ENCODE measurements around the gene SLC25A34. TPM values are rescaled to one million over a fixed set of nuclear protein-coding genes. Genes with fewer than 3 reads are reported as not detected.

The SLC25A34 gene
- total RNA-seq, 1 experiment from 2014 or later: 1.1 TPM

DNA sequence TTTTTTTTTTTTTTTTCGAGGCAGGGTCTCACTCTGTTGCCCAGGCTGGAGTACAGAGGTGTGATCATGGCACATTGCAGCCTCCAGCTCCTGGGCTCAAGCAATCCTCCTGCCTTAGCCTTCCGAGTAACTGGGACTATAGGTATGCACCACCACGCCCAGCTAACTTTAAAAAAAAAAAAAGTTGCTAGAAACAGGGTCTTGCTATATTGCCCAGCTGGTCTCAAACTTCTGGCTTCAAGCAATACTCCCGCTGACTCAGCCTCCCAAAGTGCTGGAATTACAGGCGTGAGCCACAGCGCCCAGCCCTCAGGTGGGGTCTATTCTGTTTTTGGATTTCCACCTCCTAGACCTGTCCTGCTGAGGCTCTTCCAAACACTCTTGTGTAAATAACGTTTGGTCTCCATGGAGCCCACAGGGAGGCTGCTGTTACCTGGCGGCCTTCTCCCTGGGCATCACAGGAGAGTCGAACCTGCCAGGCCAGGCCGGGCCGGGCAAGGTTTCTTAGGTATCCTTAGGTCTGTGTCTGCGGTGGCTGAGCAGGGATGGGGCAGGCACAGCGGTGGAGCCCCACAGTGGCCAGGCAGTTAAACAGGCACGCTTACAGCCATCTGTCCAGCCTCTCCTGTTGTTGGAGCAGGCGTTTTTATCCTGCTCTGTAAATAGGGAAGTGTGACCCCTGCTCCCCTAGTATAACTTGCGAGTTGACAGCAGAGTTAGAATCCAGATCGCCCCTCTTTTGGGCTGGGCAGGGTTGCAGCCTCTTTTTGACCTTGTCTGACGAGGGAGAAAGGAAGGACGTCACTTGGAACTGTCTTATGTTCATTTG lies 33.1 kb upstream of the SLC25A34 start:
- no peaks in the 10 kb centered on the region for H3K27me3 Mint-ChIP-seq (ENCODE audit: low read depth)
- DNase-seq (ENCODE audit: low spot score): peak; percentile 58

DNA sequence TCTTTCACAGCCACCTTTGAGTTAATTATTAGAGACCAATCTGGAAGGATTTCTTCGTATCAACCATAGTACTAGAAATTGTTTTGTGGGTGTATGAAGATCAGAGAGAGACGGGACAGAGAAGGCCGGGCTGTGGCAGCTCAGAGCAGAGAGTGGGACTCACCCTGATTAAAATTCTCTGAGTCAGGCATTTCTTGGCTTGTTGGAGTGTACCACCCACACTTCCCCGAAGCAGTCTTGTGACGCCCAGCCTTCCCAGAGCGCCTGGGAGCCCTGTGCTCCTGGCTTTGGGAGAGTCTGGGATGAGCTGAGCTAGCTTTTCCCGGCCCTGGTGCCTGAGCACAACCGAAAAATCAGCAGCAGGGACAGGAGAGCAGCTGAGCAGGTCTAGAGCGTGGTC lies 32.5 kb upstream of the SLC25A34 start:
- Mint-ChIP-seq H3K9me3 (no peaks in the 10 kb centered on the region), H3K27ac (peak overlapping the region; percentile 85), H3K36me3 (no peaks in the 10 kb centered on the region), H3K4me1 (peaks cover 3% of the 10 kb centered on the region), H3K4me3 (no peak overlapping the region), H3K27me3 (ENCODE audit: low read depth) (no peaks in the 10 kb centered on the region)
- ChIA-PET POLR2A (interaction anchor here (0.5 kb wide), 1 partner anchor 1736 kb away, joined by 6 read pairs; the partner anchor contains the start of gene RCC2), CTCF (no interaction called here)
- ATAC-seq (no peak), DNase-seq (ENCODE audit: low spot score) (no peak)
- TF ChIP-seq ZBTB21 (CRISPR knock-in tag; IDR thresholded peaks at IDR 0.05; ENCODE audit: borderline replicate concordance) (no peak), ELF4 (CRISPR knock-in tag; IDR thresholded peaks at IDR 0.05; ENCODE audit: low read depth) (no peak), ATF1 (CRISPR knock-in tag; IDR thresholded peaks at IDR 0.05) (no peak), ZNF219 (CRISPR knock-in tag; IDR thresholded peaks at IDR 0.05; ENCODE audit: borderline replicate concordance) (no peak), TEAD4 (CRISPR knock-in tag; IDR thresholded peaks at IDR 0.05) (no peak), GRHL2 (CRISPR knock-in tag; IDR thresholded peaks at IDR 0.05; ENCODE audit: insufficient replicate concordance, severe bottlenecking) (no peak), ZNF121 (CRISPR knock-in tag; IDR thresholded peaks at IDR 0.05) (no peak), RELA (CRISPR knock-in tag; IDR thresholded peaks at IDR 0.05; ENCODE audit: borderline replicate concordance) (no peak)
- TF ChIP-seq, protein P1, sequence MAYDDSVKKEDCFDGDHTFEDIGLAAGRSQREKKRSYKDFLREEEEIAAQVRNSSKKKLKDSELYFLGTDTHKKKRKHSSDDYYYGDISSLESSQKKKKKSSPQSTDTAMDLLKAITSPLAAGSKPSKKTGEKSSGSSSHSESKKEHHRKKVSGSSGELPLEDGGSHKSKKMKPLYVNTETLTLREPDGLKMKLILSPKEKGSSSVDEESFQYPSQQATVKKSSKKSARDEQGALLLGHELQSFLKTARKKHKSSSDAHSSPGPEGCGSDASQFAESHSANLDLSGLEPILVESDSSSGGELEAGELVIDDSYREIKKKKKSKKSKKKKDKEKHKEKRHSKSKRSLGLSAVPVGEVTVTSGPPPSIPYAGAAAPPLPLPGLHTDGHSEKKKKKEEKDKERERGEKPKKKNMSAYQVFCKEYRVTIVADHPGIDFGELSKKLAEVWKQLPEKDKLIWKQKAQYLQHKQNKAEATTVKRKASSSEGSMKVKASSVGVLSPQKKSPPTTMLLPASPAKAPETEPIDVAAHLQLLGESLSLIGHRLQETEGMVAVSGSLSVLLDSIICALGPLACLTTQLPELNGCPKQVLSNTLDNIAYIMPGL (CRISPR knock-in tag; IDR thresholded peaks at IDR 0.05): no peak

More for the DNA sequence above, 33.1 kb upstream of the SLC25A34 start:
- TF ChIP-seq, protein P2, sequence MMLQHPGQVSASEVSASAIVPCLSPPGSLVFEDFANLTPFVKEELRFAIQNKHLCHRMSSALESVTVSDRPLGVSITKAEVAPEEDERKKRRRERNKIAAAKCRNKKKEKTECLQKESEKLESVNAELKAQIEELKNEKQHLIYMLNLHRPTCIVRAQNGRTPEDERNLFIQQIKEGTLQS (CRISPR knock-in tag; conservative IDR thresholded peaks at IDR 0.05): no peak
- TF ChIP-seq FOXJ3 (CRISPR knock-in tag; IDR thresholded peaks at IDR 0.05; ENCODE audit: borderline replicate concordance): no peak
- TF ChIP-seq MXD4 (CRISPR knock-in tag; IDR thresholded peaks at IDR 0.05; ENCODE audit: borderline replicate concordance): no peak
- no peak for TF ChIP-seq RORB (CRISPR knock-in tag; IDR thresholded peaks at IDR 0.05)
- TF ChIP-seq, protein P3, sequence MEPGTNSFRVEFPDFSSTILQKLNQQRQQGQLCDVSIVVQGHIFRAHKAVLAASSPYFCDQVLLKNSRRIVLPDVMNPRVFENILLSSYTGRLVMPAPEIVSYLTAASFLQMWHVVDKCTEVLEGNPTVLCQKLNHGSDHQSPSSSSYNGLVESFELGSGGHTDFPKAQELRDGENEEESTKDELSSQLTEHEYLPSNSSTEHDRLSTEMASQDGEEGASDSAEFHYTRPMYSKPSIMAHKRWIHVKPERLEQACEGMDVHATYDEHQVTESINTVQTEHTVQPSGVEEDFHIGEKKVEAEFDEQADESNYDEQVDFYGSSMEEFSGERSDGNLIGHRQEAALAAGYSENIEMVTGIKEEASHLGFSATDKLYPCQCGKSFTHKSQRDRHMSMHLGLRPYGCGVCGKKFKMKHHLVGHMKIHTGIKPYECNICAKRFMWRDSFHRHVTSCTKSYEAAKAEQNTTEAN (CRISPR knock-in tag; IDR thresholded peaks at IDR 0.05): no peak
- TF ChIP-seq TEAD4 (CRISPR knock-in tag; IDR thresholded peaks at IDR 0.05): no peak
- TF ChIP-seq ZNF121 (CRISPR knock-in tag; IDR thresholded peaks at IDR 0.05): no peak; the same call in 1 of the 2 replicates
- no peak for TF ChIP-seq NFATC4 (CRISPR knock-in tag; IDR thresholded peaks at IDR 0.05)
- TF ChIP-seq, protein P4, sequence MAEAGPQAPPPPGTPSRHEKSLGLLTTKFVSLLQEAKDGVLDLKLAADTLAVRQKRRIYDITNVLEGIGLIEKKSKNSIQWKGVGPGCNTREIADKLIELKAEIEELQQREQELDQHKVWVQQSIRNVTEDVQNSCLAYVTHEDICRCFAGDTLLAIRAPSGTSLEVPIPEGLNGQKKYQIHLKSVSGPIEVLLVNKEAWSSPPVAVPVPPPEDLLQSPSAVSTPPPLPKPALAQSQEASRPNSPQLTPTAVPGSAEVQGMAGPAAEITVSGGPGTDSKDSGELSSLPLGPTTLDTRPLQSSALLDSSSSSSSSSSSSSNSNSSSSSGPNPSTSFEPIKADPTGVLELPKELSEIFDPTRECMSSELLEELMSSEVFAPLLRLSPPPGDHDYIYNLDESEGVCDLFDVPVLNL (CRISPR knock-in tag; IDR thresholded peaks at IDR 0.05; ENCODE audit: borderline replicate concordance, low read depth): no peak
- TF ChIP-seq, protein P5, sequence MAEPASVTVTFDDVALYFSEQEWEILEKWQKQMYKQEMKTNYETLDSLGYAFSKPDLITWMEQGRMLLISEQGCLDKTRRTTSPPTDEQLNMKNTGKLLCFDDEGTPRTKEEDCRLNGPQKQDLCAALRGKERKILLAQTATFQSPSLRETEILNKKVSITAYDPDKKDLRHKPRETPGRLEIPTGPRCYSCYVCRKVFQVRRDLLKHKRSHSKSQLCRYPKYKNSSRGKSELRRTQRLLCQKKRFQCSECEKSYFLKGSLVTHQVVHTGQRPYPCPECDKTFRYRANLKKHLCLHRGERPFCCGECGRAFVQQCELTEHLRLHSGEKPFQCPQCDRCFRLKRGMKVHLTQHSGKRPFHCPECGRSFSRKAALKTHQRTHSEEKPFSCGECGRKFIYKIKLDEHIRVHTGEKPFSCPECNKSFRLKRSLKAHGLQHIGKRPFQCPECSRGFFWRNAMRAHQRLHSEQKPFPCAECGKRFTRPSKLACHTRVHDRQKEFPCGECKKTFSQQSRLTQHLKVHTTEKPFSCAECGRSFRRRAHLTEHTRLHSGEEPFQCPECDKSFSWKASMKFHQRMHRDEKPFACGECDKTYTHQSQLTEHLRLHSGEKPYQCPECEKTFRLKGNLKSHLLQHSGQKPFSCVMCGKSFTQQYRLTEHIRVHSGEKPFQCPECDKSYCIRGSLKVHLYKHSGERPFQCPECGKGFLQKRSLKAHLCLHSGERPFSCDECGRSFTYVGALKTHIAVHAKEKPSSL (CRISPR knock-in tag; conservative IDR thresholded peaks at IDR 0.05): no peak
- no peak for TF ChIP-seq FOXK1 (CRISPR knock-in tag; IDR thresholded peaks at IDR 0.05)
- no peak for TF ChIP-seq SMAD3 (CRISPR knock-in tag; IDR thresholded peaks at IDR 0.05; ENCODE audit: borderline replicate concordance)
- no peak for TF ChIP-seq ZNF219 (CRISPR knock-in tag; IDR thresholded peaks at IDR 0.05; ENCODE audit: borderline replicate concordance)
- no peak for TF ChIP-seq TEAD1 (CRISPR knock-in tag; IDR thresholded peaks at IDR 0.05)
- TF ChIP-seq, protein P6, sequence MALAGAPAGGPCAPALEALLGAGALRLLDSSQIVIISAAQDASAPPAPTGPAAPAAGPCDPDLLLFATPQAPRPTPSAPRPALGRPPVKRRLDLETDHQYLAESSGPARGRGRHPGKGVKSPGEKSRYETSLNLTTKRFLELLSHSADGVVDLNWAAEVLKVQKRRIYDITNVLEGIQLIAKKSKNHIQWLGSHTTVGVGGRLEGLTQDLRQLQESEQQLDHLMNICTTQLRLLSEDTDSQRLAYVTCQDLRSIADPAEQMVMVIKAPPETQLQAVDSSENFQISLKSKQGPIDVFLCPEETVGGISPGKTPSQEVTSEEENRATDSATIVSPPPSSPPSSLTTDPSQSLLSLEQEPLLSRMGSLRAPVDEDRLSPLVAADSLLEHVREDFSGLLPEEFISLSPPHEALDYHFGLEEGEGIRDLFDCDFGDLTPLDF (CRISPR knock-in tag; IDR thresholded peaks at IDR 0.05): no peak
- TF ChIP-seq ZNF232 (CRISPR knock-in tag; IDR thresholded peaks at IDR 0.05): no peak
- no peak for TF ChIP-seq EMX1 (CRISPR knock-in tag; IDR thresholded peaks at IDR 0.05)
- TF ChIP-seq ZNF396 (CRISPR knock-in tag; IDR thresholded peaks at IDR 0.05; ENCODE audit: borderline replicate concordance): no peak
- TF ChIP-seq TCF7 (CRISPR knock-in tag; IDR thresholded peaks at IDR 0.05; ENCODE audit: low read depth): no peak
- TF ChIP-seq, protein P7, sequence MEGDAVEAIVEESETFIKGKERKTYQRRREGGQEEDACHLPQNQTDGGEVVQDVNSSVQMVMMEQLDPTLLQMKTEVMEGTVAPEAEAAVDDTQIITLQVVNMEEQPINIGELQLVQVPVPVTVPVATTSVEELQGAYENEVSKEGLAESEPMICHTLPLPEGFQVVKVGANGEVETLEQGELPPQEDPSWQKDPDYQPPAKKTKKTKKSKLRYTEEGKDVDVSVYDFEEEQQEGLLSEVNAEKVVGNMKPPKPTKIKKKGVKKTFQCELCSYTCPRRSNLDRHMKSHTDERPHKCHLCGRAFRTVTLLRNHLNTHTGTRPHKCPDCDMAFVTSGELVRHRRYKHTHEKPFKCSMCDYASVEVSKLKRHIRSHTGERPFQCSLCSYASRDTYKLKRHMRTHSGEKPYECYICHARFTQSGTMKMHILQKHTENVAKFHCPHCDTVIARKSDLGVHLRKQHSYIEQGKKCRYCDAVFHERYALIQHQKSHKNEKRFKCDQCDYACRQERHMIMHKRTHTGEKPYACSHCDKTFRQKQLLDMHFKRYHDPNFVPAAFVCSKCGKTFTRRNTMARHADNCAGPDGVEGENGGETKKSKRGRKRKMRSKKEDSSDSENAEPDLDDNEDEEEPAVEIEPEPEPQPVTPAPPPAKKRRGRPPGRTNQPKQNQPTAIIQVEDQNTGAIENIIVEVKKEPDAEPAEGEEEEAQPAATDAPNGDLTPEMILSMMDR (IDR thresholded peaks at IDR 0.05): no peak
- Mint-ChIP-seq H3K4me3 (no peak overlapping the region), H3K27ac (peak overlapping the region; percentile 85), H3K36me3 (no peaks in the 10 kb centered on the region), H3K9me3 (no peaks in the 10 kb centered on the region), H3K4me1 (peaks cover 3% of the 10 kb centered on the region)
- peak; percentile 95 for ATAC-seq
- CTCF ChIA-PET: interaction anchor here (0.9 to 1.3 kb wide), 2 partner anchors 39 to 73 kb away, joined by 3 to 8 read pairs; partner anchors contain the start of gene TMEM82
- POLR2A ChIA-PET: no interaction called here

Measured in WTC11 (cell line).